Hepatic stellate cell (primary cell): Measurements from ENCODE around the gene MXI1.
A peak's percentile ranks its signal among the peaks of the same experiment; 100 is the strongest.

Experiments
- DNase-seq: peaks from one replicate; pipeline ENCODE4 v3.0.0; 2011; ENCODE audit warnings: low spot score

MXI1 gene

DNA sequence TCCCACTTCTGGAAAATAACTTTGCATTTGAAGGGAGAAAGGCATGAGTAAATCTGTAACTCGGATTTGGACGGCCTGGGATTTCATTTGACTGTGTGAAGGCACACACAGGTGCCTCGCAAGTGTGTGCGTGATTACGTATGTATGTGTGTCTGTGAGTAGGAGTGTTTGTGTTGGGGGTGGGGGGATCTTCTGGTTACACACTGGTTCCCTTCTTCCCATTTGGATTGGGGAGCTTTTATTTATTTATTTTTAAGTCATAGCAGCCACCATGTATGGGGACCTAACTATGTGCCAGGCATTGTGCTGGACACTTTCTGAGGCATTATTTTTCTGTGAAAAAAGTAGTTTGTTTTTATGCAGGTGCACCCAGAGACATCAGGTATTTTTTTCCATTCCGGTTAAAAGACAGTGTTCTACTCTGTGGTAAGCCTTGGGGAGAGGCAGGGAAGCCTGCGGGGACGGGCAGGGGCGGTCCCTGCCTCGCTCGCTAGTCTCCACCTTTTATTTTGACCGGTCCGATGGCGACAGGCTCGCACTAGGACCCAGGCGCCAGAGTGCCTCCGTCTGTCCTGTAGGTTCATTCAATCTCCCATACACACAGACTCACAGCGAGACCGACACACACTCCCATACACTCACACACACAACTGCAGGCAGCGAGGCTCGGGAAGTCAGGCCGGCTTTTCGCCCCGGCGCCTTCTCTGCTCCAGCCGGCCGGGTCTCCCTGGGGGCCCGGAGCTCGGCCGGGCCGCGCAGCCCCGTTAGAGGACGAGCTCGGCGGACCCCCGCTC is at the start of gene MXI1:
Gene MXI1, plus strand, starts transcription at position 595 of the 794 bp plus-strand sequence. CDS start 204 bp downstream, outside the sequence.
- peak; percentile 84 for DNase-seq

- DNase-seq, result no peak
Observed at GRCh38 chr10:110158051-110159005, 49.1 kb upstream of the MXI1 start.

DNA sequence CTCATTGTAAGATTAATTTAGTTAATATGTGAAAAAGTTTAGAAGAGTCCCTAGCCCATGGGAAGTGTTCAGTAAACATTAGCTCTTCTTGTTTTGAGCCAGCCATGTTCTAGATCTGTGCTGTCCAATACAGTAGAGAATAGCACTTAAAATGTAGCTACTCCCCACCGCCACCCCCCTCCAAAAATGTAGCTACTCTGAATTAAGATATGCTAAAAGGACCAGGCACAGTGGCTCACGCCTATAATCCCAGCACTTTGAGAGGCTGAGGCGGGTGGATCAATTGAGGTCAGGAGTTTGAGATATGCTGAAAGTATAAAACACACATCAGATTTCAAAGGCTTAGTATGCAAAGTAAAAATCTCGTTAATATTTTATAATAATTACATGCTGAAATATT is 47.3 kb upstream of the MXI1 start:
- no peak for DNase-seq

GRCh38 chr10:110160522-110160921 is 46.9 kb upstream of the MXI1 start:
- DNase-seq, result no peak

GRCh38 chr10:110162741-110163145 is 44.7 kb upstream of the MXI1 start:
- no peak for DNase-seq

GRCh38 chr10:110163192-110163773 is 44.1 kb upstream of the MXI1 start:
- DNase-seq, result no peak

- DNase-seq, result no peak
Observed at GRCh38 chr10:110163841-110164240, 43.6 kb upstream of the MXI1 start.

- DNase-seq, result no peak
Observed at GRCh38 chr10:110165239-110165638, 42.2 kb upstream of the MXI1 start.

DNA sequence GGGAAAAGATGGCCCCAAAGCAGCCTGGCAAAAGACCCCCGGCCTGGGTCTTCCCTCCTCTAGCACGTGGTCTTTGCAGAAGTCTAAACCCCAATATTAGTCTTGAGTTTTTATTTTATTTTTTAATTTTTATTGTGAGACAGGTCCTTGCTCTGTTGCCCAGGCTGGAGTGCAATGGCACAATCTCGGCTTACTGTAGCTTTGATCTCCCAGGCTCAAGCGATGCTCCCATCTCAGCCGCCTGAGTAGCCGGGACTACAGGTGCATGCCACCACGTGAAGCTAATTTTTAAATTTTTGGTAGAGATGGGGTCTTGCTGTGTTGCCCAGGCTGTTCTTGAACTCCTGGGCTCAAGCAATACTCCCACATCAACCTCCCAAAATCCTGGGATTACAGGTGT is 40.3 kb upstream of the MXI1 start:
- no peak for DNase-seq

- no peak for DNase-seq
Observed at GRCh38 chr10:110168601-110169481, 38.6 kb upstream of the MXI1 start.

GRCh38 chr10:110169586-110169985 is 37.8 kb upstream of the MXI1 start:
- no peak for DNase-seq

DNA sequence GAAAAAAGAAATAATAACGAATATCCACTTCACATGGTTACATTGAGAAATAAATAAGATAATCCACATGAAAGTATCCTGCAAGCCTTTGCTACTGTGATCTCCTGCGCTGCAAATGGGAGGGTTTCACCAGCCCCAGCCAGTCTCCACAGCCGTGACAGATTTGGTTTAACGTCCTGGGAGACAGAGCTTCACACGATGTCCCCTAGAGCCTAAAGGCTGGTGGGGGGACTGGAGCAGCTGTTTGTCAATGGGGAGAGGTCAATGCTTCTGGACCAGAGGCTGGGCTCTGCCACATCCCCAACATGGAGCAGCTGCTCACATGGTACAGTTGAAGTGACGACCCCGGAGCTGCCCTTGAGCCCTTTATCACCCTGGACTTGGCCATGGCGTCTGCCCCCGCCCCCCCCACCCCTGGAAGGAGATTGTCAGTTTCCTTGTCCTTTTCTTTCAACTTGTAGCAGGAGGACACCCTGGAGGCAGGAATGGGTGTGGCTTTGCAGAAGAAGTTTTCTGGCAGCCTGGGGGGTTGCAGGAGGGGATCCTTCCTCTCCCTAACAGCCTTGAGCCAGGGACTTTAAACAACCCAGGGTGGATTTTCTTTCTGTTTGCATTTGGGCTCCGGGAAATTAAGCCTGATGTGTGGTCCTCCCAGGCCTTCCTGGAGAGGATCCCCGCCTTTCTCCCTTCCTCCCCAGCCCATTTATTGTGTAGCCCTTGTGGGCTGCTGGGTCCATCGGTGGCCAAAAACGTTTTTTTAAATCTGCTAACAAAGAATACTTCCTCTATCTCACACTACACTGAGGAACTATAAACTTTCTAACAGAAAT is 37.0 kb upstream of the MXI1 start:
- DNase-seq, result no peak

DNA sequence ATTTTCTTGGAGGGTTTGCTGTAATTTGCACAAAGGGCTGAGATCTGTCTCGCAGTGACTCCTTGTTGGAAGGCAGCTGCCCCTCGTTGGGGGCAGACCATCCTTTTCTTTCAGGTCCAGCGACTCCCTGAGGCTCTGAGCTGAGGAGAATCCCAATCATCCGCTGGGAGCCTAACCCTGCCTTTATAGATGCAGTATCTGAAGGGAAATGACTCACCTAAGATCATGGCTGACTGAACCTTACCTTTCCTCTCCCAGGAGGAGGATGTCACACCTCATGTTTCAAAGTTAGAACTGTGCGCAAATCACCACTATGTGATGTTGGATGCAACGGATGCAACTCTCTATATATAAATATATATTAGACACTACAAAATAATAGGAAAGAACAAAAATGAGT is 36.4 kb upstream of the MXI1 start:
- no peak for DNase-seq

GRCh38 chr10:110172155-110172554 is 35.2 kb upstream of the MXI1 start:
- DNase-seq, result no peak

DNA sequence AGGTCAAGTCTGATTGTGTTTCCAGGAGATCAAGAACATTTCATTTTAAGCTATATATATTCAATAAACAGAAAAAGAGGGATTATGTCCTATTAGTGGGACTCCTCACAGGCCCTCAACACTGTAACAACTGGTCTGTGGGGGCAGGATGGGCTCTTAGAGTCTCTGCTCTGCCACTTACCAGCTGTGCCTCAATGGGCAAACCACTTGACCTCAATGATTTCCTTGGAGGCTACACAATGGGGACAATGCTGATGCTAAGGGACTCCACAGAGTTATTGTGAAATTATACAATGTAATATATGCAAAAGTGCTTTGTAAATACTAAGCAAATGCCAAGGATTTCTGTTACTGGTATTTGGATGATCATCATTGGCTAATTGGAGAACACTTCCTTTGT is 33.2 kb upstream of the MXI1 start:
- DNase-seq, result no peak

GRCh38 chr10:110174816-110175215 is 32.6 kb upstream of the MXI1 start:
- no peak for DNase-seq

GRCh38 chr10:110175406-110175805 is 32.0 kb upstream of the MXI1 start:
- no peak for DNase-seq

GRCh38 chr10:110176141-110177030 is 31.0 kb upstream of the MXI1 start:
- DNase-seq, result no peak

DNA sequence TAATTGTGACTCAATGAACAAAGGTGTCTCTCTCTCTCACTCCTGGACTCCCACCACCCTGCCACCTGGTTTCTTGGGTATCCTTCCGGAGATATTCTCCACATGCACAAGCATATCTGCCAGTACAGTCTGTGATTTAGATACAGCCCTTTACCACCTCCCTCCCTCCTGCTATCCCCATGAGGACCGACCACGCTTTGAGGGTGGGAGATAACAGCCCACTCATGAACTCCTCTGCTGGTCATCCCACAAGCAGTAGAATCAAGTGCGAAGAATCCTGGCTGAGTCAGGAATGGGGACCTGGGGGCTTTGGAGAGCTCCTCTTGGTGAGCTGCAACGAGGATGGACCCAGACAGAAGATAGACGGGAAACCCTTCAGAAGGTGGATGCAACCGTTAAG is 28.2 kb upstream of the MXI1 start:
- no peak for DNase-seq

- DNase-seq, result no peak
Observed at GRCh38 chr10:110181451-110181850, 26.0 kb upstream of the MXI1 start.
